Endothelial cell of umbilical vein (primary cell): ENCODE measurements around the gene ARPC2. TPM values are rescaled to one million over a fixed set of nuclear protein-coding genes. Genes with fewer than 3 reads are reported as not detected.

Source experiments
- BruUV-seq: library from RNA; stranded (reverse); fragments of 400-500 nt; replicated peaks from 2 replicates; lab custom pipeline; 2021; lab: Mats Ljungman, UMichigan
- CTCF ChIA-PET: fragments of 300-600, 350-600 bp; sonication (Branson Sonifier 250); formaldehyde crosslinking; loops from one replicate; lab custom pipeline; 2021; ENCODE audit warnings: antibody characterized with exemption, inconsistent platforms; lab: Charles Lee
- POLR2A ChIA-PET: fragments of 300-600, 350-600 bp; sonication (Branson Sonifier 250); formaldehyde crosslinking; loops from one replicate; lab custom pipeline; 2021; ENCODE audit warnings: antibody characterized with exemption, inconsistent platforms; lab: Charles Lee
- DNase-seq: peaks from one replicate; pipeline ENCODE4 v3.0.0-alpha.2; 2011; ENCODE audit warnings: low read depth, low spot score
- FAIRE-seq: peaks from 2 replicates; lab custom pipeline; 2011; peaks lifted over from hg19 to GRCh38; lab: Jason Lieb, UNC
- H2AFZ ChIP-seq: 2 replicates; pipeline ENCODE4 v1.6.0; 2012; ENCODE audit warnings: low read depth, low read length, control low read depth, inconsistent platforms
- H3K27ac ChIP-seq: 2 replicates; pipeline ENCODE4 v1.5.1; 2011; ENCODE audit warnings: low read depth, mild to moderate bottlenecking, control low read depth, low read length, moderate library complexity; ENCODE audit not compliant: insufficient read depth
- H3K27me3 ChIP-seq, 2 experiments: 2 replicates each; pipeline versions ENCODE4 v1.6.0 to v1.6.1; 2011; ENCODE audit warnings: low read length in 2 of 2, mixed read lengths in 1 of 2; ENCODE audit not compliant: control insufficient read depth in 2 of 2, insufficient read depth in 2 of 2
- H3K36me3 ChIP-seq, 2 experiments: 2 replicates in 1 of 2; 3 replicates in 1 of 2; pipeline ENCODE4 v1.5.1; 2011; ENCODE audit warnings: low read length in 2 of 2, mild to moderate bottlenecking in 1 of 2, moderate library complexity in 1 of 2; ENCODE audit not compliant: control insufficient read depth in 2 of 2, insufficient read depth in 2 of 2; ENCODE audit errors: extremely low read depth in 1 of 2
- H3K4me1 ChIP-seq: 3 replicates; pipeline ENCODE4 v1.5.1; 2011; ENCODE audit warnings: mild to moderate bottlenecking, low read length; ENCODE audit not compliant: control insufficient read depth, insufficient read depth; ENCODE audit errors: extremely low read depth
- H3K4me2 ChIP-seq: 2 replicates; pipeline ENCODE4 v1.6.1; 2011; ENCODE audit warnings: low read length, control low read depth, mixed read lengths; ENCODE audit not compliant: insufficient read depth
- H3K4me3 ChIP-seq, 3 experiments: fragments of 200-600 bp in 1 of 3; sonication (generic), shearing (Covaris generic) in 1 of 3; replicated peaks in 1 of 3; 2 replicates each; pipeline ENCODE4 v1.5.1; 2011 to 2016; ENCODE audit warnings: control low read depth in 3 of 3, low read length in 3 of 3, mild to moderate bottlenecking in 2 of 3, inconsistent platforms in 1 of 3, low read depth in 1 of 3, moderate library complexity in 1 of 3; ENCODE audit not compliant: insufficient read depth in 1 of 3
- H3K79me2 ChIP-seq: 2 replicates; pipeline ENCODE4 v1.6.0; 2012; ENCODE audit warnings: low read length, inconsistent platforms; ENCODE audit not compliant: control insufficient read depth, insufficient read depth
- H3K9ac ChIP-seq: replicated peaks from 2 replicates; pipeline ENCODE3; 2011; ENCODE audit warnings: low read length, control low read depth; ENCODE audit not compliant: insufficient read depth; ENCODE audit errors: extremely low read depth
- H3K9me1 ChIP-seq: replicated peaks from 3 replicates; pipeline ENCODE4 v1.6.0; 2011; ENCODE audit warnings: mild to moderate bottlenecking, low read length; ENCODE audit not compliant: control insufficient read depth, insufficient read depth; ENCODE audit errors: extremely low read depth
- H3K9me3 ChIP-seq: replicated peaks from 2 replicates; pipeline ENCODE4 v1.5.1; 2012; ENCODE audit warnings: low read length, inconsistent platforms; ENCODE audit not compliant: control insufficient read depth, insufficient read depth
- H4K20me1 ChIP-seq: replicated peaks from 2 replicates; pipeline ENCODE3; 2011; ENCODE audit warnings: mild to moderate bottlenecking, low read length; ENCODE audit not compliant: control insufficient read depth, insufficient read depth; ENCODE audit errors: extremely low read depth
- EZH2 ChIP-seq: IDR thresholded peaks from 2 replicates; pipeline ENCODE4 v1.6.1; 2012; ENCODE audit warnings: borderline replicate concordance, low read depth, mild to moderate bottlenecking, moderate library complexity, low read length, inconsistent platforms; ENCODE audit not compliant: severe bottlenecking
- FOS ChIP-seq: IDR thresholded peaks from 2 replicates; pipeline ENCODE4 v1.6.1; 2011; ENCODE audit warnings: mild to moderate bottlenecking, low read length, moderate library complexity, borderline replicate concordance; ENCODE audit not compliant: insufficient read depth
- GATA2 ChIP-seq: IDR thresholded peaks from 2 replicates; pipeline ENCODE4 v1.7.0; 2011; ENCODE audit warnings: low read depth, mild to moderate bottlenecking, moderate library complexity, mixed read lengths, low read length; ENCODE audit not compliant: insufficient read length, insufficient read depth
- JUN ChIP-seq: IDR thresholded peaks from 2 replicates; pipeline ENCODE4 v1.6.1; 2011; ENCODE audit warnings: borderline replicate concordance, low read depth; ENCODE audit not compliant: insufficient read length, insufficient read depth
- MYC ChIP-seq: IDR thresholded peaks from one replicate; pipeline ENCODE4 v1.6.1; 2011; ENCODE audit warnings: mild to moderate bottlenecking, low read depth, low read length
- POLR2A ChIP-seq: IDR thresholded peaks from 2 replicates; pipeline ENCODE4 v1.6.1; 2012; ENCODE audit warnings: low read depth, mild to moderate bottlenecking, control low read depth, low read length
- POLR2AphosphoS5 ChIP-seq: IDR thresholded peaks from 2 replicates; pipeline ENCODE4 v1.6.1; 2012; ENCODE audit warnings: low read depth, mild to moderate bottlenecking, control low read depth, low read length, moderate library complexity; ENCODE audit not compliant: insufficient read depth
- dilution Hi-C: fragments of 300-500 bp; cut with MboI; formaldehyde crosslinking; loops from one replicate; pipeline ENCODE4 v1.15.0; 2019; ENCODE audit warnings: low sequenced_read_pairs; ENCODE audit not compliant: extremely low pct_ligation_motif_present
- intact Hi-C: fragments of 100-400 bp; cut with micrococcal nuclease; formaldehyde crosslinking; loops from one replicate; pipeline ENCODE4 v1.10.0; 2022
- polyA plus RNA-seq, 4 experiments: library from polyadenylated mRNA; depleted of rRNA in 3 of 4; stranded (reverse) in 3 of 4; unstranded in 1 of 4; fragments of >200 nt; gene quantifications; 2 replicates each; pipeline versions ENCODE4 v1.2.1 to v1.2.3, GENCODE V29; 2011 to 2012; ENCODE audit warnings: missing spikeins in 1 of 4
- total RNA-seq: library from RNA; stranded (reverse); gene quantifications from 2 replicates; pipeline ENCODE4 v1.2.3, GENCODE V29; 2021
- TF ChIP-seq, protein P1 (sequence below), 2 donors: IDR thresholded peaks; 1 replicate in 1 of 2; 2 replicates in 1 of 2; pipeline ENCODE4 v1.5.1; 2011; ENCODE audit warnings: low read length in 2 of 2, mild to moderate bottlenecking in 2 of 2, moderate library complexity in 2 of 2, control low read depth in 1 of 2, inconsistent platforms in 1 of 2, low read depth in 1 of 2; ENCODE audit not compliant: insufficient read depth in 1 of 2; ENCODE audit errors: extremely low read depth in 1 of 2
- TF ChIP-seq, protein P2 (sequence below): IDR thresholded peaks from 2 replicates; pipeline ENCODE4 v1.6.1; 2011; ENCODE audit not compliant: insufficient read depth, insufficient read length

ARPC2 gene
- total and polyA plus RNA-seq, 2 donors (not counting 3 experiments of a cell fraction or from before 2014, with no cell fraction given), result 417 to 455 TPM

DNA sequence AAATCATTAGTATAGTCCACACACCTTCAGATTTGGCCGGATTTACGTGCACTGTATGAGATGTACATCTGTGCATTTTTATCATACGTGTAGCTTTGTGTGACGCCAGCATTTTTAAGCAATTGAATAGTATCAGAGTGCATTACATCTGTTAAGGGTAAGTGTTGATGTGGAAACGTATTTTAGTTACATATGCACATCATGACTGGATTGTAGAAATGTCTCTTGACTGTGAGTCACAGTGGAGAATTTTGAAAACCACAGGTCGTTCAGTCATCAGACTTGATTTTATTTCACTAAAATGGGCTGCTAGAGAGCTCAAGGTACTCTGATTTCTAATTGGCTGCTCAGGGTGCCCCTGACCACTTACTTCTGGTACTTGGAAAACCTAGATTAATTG lies 38.5 kb downstream of the ARPC2 start:
- TF ChIP-seq, protein P1, sequence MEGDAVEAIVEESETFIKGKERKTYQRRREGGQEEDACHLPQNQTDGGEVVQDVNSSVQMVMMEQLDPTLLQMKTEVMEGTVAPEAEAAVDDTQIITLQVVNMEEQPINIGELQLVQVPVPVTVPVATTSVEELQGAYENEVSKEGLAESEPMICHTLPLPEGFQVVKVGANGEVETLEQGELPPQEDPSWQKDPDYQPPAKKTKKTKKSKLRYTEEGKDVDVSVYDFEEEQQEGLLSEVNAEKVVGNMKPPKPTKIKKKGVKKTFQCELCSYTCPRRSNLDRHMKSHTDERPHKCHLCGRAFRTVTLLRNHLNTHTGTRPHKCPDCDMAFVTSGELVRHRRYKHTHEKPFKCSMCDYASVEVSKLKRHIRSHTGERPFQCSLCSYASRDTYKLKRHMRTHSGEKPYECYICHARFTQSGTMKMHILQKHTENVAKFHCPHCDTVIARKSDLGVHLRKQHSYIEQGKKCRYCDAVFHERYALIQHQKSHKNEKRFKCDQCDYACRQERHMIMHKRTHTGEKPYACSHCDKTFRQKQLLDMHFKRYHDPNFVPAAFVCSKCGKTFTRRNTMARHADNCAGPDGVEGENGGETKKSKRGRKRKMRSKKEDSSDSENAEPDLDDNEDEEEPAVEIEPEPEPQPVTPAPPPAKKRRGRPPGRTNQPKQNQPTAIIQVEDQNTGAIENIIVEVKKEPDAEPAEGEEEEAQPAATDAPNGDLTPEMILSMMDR (IDR thresholded peaks at IDR 0.05; ENCODE audit: extremely low read depth in 1 of 2, insufficient read depth in 1 of 2, low read depth in 1 of 2, low read length in 2 of 2), result no peak
- peak; percentile 26 for TF ChIP-seq POLR2A
- Histone ChIP-seq H3K4me3 (no peak overlapping the region), H2AFZ (no peak overlapping the region), H3K9me3 (no peaks in the 10 kb centered on the region), H4K20me1 (no peaks in the 10 kb centered on the region), H3K9ac (no peak overlapping the region), H3K9me1 (no peaks in the 10 kb centered on the region), H3K27me3 (no peaks in the 10 kb centered on the region), H3K4me1 (peaks cover 17% of the 10 kb centered on the region), H3K36me3 (peaks cover 32 to 41% of the 10 kb centered on the region in 2 experiments), H3K79me2 (no peaks in the 10 kb centered on the region), H3K27ac (no peak overlapping the region), H3K4me2 (no peak overlapping the region)
- BruUV-seq, result no TSS peak
- ChIA-PET CTCF (no interaction called here), POLR2A (no interaction called here)
- FAIRE-seq (no peak), DNase-seq (no peak)
- intact Hi-C loops (loop anchor here (5.0 kb wide), 1 partner anchor 88 kb away; the partner anchor contains the start of gene CXCR1), dilution Hi-C loops (no loop called here)

DNA sequence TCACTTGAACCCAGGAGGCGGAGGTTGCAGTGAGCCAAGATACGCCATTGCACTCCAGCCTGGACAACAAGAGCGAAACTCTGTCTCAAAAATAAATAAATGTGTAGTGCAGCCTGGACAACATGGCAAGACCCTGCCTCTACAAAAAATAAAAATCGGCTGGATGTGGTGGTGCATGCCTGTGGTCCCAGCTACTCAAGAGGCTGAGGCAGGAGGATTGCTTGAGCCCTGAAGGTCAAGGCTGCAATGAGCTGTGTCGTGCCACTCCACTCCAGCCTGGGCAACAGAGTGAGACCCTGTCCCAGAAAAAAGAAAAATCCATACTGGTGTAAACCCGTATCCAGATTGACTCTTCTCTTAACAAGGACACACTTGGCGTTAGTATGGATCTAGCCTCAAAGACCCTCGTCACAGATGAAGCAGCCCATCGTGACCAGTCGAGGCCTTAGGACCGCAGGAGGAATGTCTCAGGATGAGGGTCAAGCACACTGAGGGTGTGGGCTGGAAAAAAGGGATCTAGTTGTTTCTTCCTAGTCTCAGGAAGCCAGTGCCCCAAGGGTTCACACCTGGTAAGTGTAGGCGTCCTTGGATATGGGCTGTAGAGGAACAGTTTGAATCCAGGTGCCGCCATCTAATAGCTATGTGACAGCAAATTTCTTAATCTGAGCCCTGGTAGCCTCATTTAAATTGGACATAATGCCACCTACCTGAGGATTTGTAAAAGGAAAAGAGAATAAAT lies 39.8 kb downstream of the ARPC2 start:
- intact Hi-C loops (loop anchor here (1.0 to 5.0 kb wide), 3 partner anchors 25 to 89 kb away; partner anchors contain the start of gene CXCR1), dilution Hi-C loops (no loop called here)
- H3K9me3 ChIP-seq, result no peaks in the 10 kb centered on the region
- H3K79me2 ChIP-seq, result no peaks in the 10 kb centered on the region
- FAIRE-seq, result no peak
- no peak overlapping the region for H3K4me2 ChIP-seq
- ChIA-PET CTCF (interaction anchor here (0.9 to 1.4 kb wide), 6 partner anchors 9 to 139 kb away, joined by 3 to 7 read pairs (median 4); partner anchors contain the start of genes AAMP and PNKD), POLR2A (no interaction called here)
- H3K9ac ChIP-seq, result no peak overlapping the region
- peaks cover 21 to 35% of the 10 kb centered on the region in 2 experiments for H3K36me3 ChIP-seq
- H3K27ac ChIP-seq, result no peak overlapping the region
- no peaks in the 10 kb centered on the region for H3K9me1 ChIP-seq
- no peak for TF ChIP-seq POLR2A
- no peak for TF ChIP-seq JUN
- no peak for TF ChIP-seq FOS
- TF ChIP-seq EZH2, result no peak
- TF ChIP-seq, protein P2, sequence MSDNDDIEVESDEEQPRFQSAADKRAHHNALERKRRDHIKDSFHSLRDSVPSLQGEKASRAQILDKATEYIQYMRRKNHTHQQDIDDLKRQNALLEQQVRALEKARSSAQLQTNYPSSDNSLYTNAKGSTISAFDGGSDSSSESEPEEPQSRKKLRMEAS, result no peak
- no peak for TF ChIP-seq POLR2AphosphoS5
- TF ChIP-seq, protein P1 (IDR thresholded peaks at IDR 0.05; ENCODE audit: extremely low read depth in 1 of 2, insufficient read depth in 1 of 2, low read depth in 1 of 2, low read length in 2 of 2), result no peak
- TF ChIP-seq MYC, result no peak
- no peak for TF ChIP-seq GATA2
- no peaks in the 10 kb centered on the region for H3K27me3 ChIP-seq
- DNase-seq, result no peak
- H3K4me3 ChIP-seq, result no peak overlapping the region
- H4K20me1 ChIP-seq, result no peaks in the 10 kb centered on the region
- peaks cover 17% of the 10 kb centered on the region for H3K4me1 ChIP-seq
- H2AFZ ChIP-seq, result no peak overlapping the region
- BruUV-seq, result no TSS peak
